Uterus (tissue), 4 donors: ENCODE data around the gene HLA-DRA. TPM values are rescaled to one million over a fixed set of nuclear protein-coding genes. Genes with fewer than 3 reads are reported as not detected.
"Not testable (repeated sequence)": the region's sequence is repeated elsewhere in the genome, so short reads cannot be mapped to it uniquely, and the experiment has no call there.

Experiments
- DNase-seq, 2 donors: peaks; one replicate each; pipeline ENCODE4 v3.0.0-alpha.2; 2019 to 2020
- H3K27ac ChIP-seq, 2 donors: fragments of 200-600 bp; sonication (generic); 1 replicate in 1 of 2; 2 replicates in 1 of 2; pipeline ENCODE4 v1.5.1; 2016 to 2018
- H3K27me3 ChIP-seq, 2 donors: fragments of 200-600 bp; sonication (generic); one replicate each; pipeline ENCODE4 v1.5.1; 2018 to 2019; ENCODE audit warnings: control low read depth in 1 of 2
- H3K36me3 ChIP-seq, 2 donors: fragments of 200-600 bp; sonication (generic); one replicate each; pipeline ENCODE4 v1.5.1; 2019; ENCODE audit warnings: control low read depth in 1 of 2
- H3K4me1 ChIP-seq, 2 donors: fragments of 200-600 bp; sonication (generic); one replicate each; pipeline ENCODE4 v1.5.1; 2018 to 2019; ENCODE audit warnings: control low read depth in 1 of 2
- H3K4me3 ChIP-seq, 2 donors: fragments of 200-600 bp; sonication (generic); 1 replicate in 1 of 2; 2 replicates in 1 of 2; pipeline ENCODE4 v1.5.1; 2018 to 2019; ENCODE audit warnings: mild to moderate bottlenecking in 1 of 2
- H3K9me3 ChIP-seq, 2 donors: fragments of 200-600 bp; sonication (generic); one replicate each; pipeline ENCODE4 v1.5.1; 2019; ENCODE audit warnings: control low read depth in 1 of 2
- CTCF ChIP-seq, 4 experiments: fragments of 200-600 bp in 2 of 4; fragments of 450-650 bp in 2 of 4; sonication (generic) in 2 of 4; IDR thresholded peaks; one replicate each; pipeline ENCODE4 v1.5.1; 2016 to 2019; ENCODE audit warnings: antibody characterized with exemption in 4 of 4, mild to moderate bottlenecking in 2 of 4, moderate library complexity in 1 of 4
- POLR2A ChIP-seq, 2 donors: fragments of 450-650 bp; IDR thresholded peaks; one replicate each; pipeline ENCODE4 v1.6.1; 2016; ENCODE audit warnings: antibody characterized with exemption in 2 of 2, mild to moderate bottlenecking in 1 of 2, moderate library complexity in 1 of 2
- intact Hi-C: fragments of 100-400 bp; cut with DNase I; formaldehyde crosslinking; loops from one replicate; pipeline ENCODE4 v1.15.1; 2023; ENCODE audit warnings: low total_unique reads
- total RNA-seq, 4 donors: library from RNA; depleted of rRNA in 3 of 4; stranded (reverse); fragments of >200 nt in 3 of 4; gene quantifications; one replicate each; pipeline versions ENCODE4 v1.1.0 to v1.2.4, GENCODE V29; 2014 to 2023
- donor health status: DM: yes; HTN: yes; CAD: no.

HLA-DRA gene
- total RNA-seq, 4 donors from 2014 or later = 130 to 356 (median 227) TPM

GRCh38 chr6:32461493-32461892 is 21.8 kb downstream of the HLA-DRA start:
- Histone ChIP-seq H3K4me3 (no peak overlapping the region), H3K36me3 (no peaks in the 10 kb centered on the region), H3K27me3 (no peaks in the 10 kb centered on the region), H3K4me1 (no peaks in the 10 kb centered on the region), H3K9me3 (no peaks in the 10 kb centered on the region), H3K27ac (no peak overlapping the region)
- TF ChIP-seq POLR2A (IDR thresholded peaks at IDR 0.05) = no peak
- TF ChIP-seq CTCF (IDR thresholded peaks at IDR 0.05) = no peak
- intact Hi-C loops = no loop called here
- DNase-seq = no peak

GRCh38 chr6:32462609-32463008 is 22.9 kb downstream of the HLA-DRA start:
- H3K9me3 ChIP-seq = no peaks in the 10 kb centered on the region
- TF ChIP-seq POLR2A (IDR thresholded peaks at IDR 0.05) = no peak
- no peak for TF ChIP-seq CTCF (IDR thresholded peaks at IDR 0.05)
- H3K27ac ChIP-seq = no peak overlapping the region
- no peaks in the 10 kb centered on the region for H3K36me3 ChIP-seq
- no peaks in the 10 kb centered on the region for H3K27me3 ChIP-seq
- no peak for DNase-seq
- H3K4me1 ChIP-seq = no peaks in the 10 kb centered on the region
- intact Hi-C loops = no loop called here
- no peak overlapping the region for H3K4me3 ChIP-seq

- H3K36me3 ChIP-seq, H3K9me3 ChIP-seq, intact Hi-C loops, H3K27ac ChIP-seq, H3K4me3 ChIP-seq, H3K4me1 ChIP-seq, H3K27me3 ChIP-seq, DNase-seq: not testable (repeated sequence)
Observed at GRCh38 chr6:32467743-32468503, 28.2 kb downstream of the HLA-DRA start.

GRCh38 chr6:32472781-32473375 is 33.2 kb downstream of the HLA-DRA start:
- TF ChIP-seq CTCF (IDR thresholded peaks at IDR 0.05) (no peak), POLR2A (IDR thresholded peaks at IDR 0.05) (no peak)
- Histone ChIP-seq H3K9me3 (no peaks in the 10 kb centered on the region), H3K27me3 (no peaks in the 10 kb centered on the region), H3K4me1 (no peaks in the 10 kb centered on the region), H3K4me3 (no peak overlapping the region), H3K27ac (no peak overlapping the region), H3K36me3 (no peaks in the 10 kb centered on the region)
- no peak for DNase-seq
- intact Hi-C loops = no loop called here

GRCh38 chr6:32473376-32474348 is 34.0 kb downstream of the HLA-DRA start:
- H3K4me3 ChIP-seq, intact Hi-C loops, H3K36me3 ChIP-seq, H3K27me3 ChIP-seq, H3K4me1 ChIP-seq, H3K9me3 ChIP-seq, DNase-seq: not testable (repeated sequence)
- H3K27ac ChIP-seq = peak overlapping the region in 1 of 2 donors; percentile 23
